Effector memory CD8-positive, alpha-beta T cell (primary cell): ENCODE data around the gene SNAP91.
A peak's percentile ranks its signal among the peaks of the same experiment; 100 is the strongest.
"Not testable (repeated sequence)": the region's sequence is repeated elsewhere in the genome, so short reads cannot be mapped to it uniquely, and the experiment has no call there.

Source experiments
- ATAC-seq: fragments of 150-1000 bp; cut with Tn5 transposase; replicated peaks from 2 replicates; pipeline ENCODE4 v1.10.0; 2021; ENCODE audit warnings: mild to moderate bottlenecking, moderate library complexity
- DNase-seq, 3 experiments: peaks; one replicate each; pipeline ENCODE4 v3.0.0; 2021
- H3K27ac Mint-ChIP-seq, 2 donors: one replicate each; pipeline ENCODE4 v1.8.0; 2022; ENCODE audit warnings: mild to moderate bottlenecking in 2 of 2, mixed read lengths in 2 of 2, moderate library complexity in 2 of 2
- H3K27me3 Mint-ChIP-seq, 2 donors: one replicate each; pipeline ENCODE4 v1.8.0; 2022; ENCODE audit warnings: mixed read lengths in 2 of 2
- H3K36me3 Mint-ChIP-seq: one replicate; pipeline ENCODE4 v1.8.0; 2022; ENCODE audit warnings: mild to moderate bottlenecking, moderate library complexity, mixed read lengths; ENCODE audit not compliant: insufficient read depth
- H3K4me1 Mint-ChIP-seq, 2 donors: one replicate each; pipeline ENCODE4 v1.8.0; 2022; ENCODE audit warnings: low read depth in 2 of 2, mixed read lengths in 2 of 2
- H3K4me3 Mint-ChIP-seq, 2 donors: one replicate each; pipeline ENCODE4 v1.8.0; 2022; ENCODE audit warnings: mild to moderate bottlenecking in 2 of 2, mixed read lengths in 2 of 2, moderate library complexity in 2 of 2
- H3K9me3 Mint-ChIP-seq, 2 donors: one replicate each; pipeline ENCODE4 v1.8.0; 2022; ENCODE audit warnings: mixed read lengths in 2 of 2

SNAP91 gene

DNA sequence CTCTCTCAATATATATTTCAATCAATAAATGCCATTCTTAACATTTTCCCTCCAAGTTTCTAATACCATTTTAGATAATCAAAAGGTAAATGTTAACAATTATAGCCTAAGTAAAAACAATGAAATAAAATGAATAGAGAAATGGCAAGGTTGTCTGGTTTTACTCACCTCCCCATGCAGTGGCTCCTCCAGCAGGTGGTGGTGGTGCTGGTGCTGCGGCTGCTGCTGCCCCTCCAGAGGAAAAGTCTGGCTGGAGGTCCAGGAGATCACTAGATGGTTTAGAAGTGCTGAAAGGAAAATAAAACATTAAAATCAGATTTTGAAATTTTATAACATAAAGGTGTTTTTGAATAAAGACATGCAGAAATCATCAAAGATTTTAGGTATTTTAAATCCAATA, 103.4 kb downstream of the SNAP91 start:
- no peak for ATAC-seq
- H3K4me3 Mint-ChIP-seq, result no peak overlapping the region
- no peaks in the 10 kb centered on the region for H3K9me3 Mint-ChIP-seq
- DNase-seq, result no peak
- H3K27me3 Mint-ChIP-seq, result no peaks in the 10 kb centered on the region
- no peaks in the 10 kb centered on the region for H3K36me3 Mint-ChIP-seq
- no peak overlapping the region for H3K27ac Mint-ChIP-seq
- H3K4me1 Mint-ChIP-seq, result no peaks in the 10 kb centered on the region

DNA sequence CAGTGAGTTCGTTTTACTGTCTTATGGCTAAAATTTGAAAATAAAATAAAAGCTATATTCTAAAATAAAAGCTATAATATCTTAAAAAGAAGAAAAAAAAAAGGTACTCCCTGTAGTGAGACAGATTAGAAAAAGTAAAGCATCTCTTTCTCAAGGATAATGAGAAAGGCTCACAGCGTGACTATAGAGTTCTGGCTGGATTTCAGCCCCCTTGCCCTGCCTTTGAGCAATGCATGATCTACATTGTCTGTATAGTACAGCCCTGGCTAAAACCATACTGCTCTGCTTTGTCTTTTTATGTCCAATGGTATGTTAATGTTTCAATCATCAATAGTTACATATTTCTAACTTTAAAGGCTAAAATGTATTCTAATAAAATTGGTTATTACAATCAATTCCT, 105.3 kb downstream of the SNAP91 start:
- ATAC-seq (no peak), DNase-seq (no peak)
- Mint-ChIP-seq H3K27ac (no peak overlapping the region), H3K4me3 (no peak overlapping the region), H3K36me3 (no peaks in the 10 kb centered on the region), H3K4me1 (no peaks in the 10 kb centered on the region), H3K27me3 (no peaks in the 10 kb centered on the region), H3K9me3 (no peaks in the 10 kb centered on the region)

DNA sequence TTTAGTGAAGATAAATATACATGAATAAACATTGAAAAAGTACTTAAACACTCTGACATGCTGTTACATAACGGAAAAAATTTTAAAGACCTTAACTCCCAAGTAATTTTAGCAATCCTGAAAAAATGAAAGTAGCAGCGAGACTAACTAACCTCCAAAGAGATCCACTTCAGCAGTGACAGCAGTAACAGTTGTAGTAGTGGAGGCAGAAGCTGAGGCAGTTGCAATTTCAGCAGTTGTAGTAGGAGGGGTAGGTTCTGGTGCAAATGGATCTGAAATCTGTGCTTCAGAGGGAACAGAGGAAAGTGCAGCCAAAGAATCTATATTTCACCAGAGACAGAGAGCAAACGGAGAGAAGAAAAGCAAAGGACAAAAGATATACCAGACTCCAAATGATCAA, 107.8 kb downstream of the SNAP91 start:
- no peaks in the 10 kb centered on the region for H3K27me3 Mint-ChIP-seq
- no peak for ATAC-seq
- H3K4me3 Mint-ChIP-seq, result no peak overlapping the region
- H3K9me3 Mint-ChIP-seq, result no peaks in the 10 kb centered on the region
- no peaks in the 10 kb centered on the region for H3K4me1 Mint-ChIP-seq
- no peaks in the 10 kb centered on the region for H3K36me3 Mint-ChIP-seq
- no peak for DNase-seq
- no peak overlapping the region for H3K27ac Mint-ChIP-seq

DNA sequence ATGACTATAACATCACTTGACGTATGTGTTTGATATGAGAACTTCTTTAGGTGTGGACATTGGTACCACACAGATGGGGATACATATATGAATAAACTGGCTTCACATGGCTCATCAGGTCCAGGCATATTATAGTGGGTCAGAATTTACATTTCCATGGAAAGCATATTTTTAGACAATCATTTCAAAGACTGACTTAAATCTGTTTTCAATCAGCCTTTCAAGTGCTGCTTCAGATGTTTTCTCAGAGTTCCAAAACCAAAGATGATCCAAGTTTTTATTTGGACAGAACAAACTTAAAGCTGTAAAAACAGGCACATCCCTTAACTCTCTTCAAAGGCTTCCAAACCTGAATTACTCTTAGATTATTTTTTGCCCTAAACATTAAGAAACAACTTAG, 108.4 kb downstream of the SNAP91 start:
- Mint-ChIP-seq H3K9me3 (no peaks in the 10 kb centered on the region), H3K36me3 (no peaks in the 10 kb centered on the region), H3K4me3 (no peak overlapping the region), H3K27me3 (no peaks in the 10 kb centered on the region), H3K4me1 (no peaks in the 10 kb centered on the region), H3K27ac (no peak overlapping the region)
- no peak for ATAC-seq
- DNase-seq, result no peak

DNA sequence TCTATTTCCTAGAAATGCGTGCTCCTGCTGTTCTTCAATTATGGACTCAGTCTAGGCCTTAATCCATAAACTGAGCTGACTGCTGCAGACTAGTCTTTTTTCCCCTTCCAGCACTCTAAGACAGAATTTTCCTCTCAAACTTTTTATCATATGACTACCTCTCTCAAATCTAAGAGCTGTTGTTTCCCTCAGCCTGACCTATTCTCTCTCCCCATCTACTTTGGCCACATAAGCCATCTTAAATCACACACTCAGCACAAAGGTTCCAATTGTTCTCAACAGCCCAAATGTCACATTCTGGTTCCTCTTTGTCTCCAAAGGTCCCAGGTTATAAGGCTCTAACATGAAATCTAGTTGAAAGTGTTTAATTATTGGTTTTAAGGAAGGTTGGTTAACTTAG, 111.4 kb downstream of the SNAP91 start:
- Mint-ChIP-seq H3K36me3 (peaks cover 2% of the 10 kb centered on the region), H3K9me3 (no peaks in the 10 kb centered on the region), H3K27me3 (no peaks in the 10 kb centered on the region), H3K27ac (no peak overlapping the region), H3K4me1 (peaks cover 4 to 5% of the 10 kb centered on the region in 2 donors), H3K4me3 (no peak overlapping the region)
- ATAC-seq (no peak), DNase-seq (no peak)

DNA sequence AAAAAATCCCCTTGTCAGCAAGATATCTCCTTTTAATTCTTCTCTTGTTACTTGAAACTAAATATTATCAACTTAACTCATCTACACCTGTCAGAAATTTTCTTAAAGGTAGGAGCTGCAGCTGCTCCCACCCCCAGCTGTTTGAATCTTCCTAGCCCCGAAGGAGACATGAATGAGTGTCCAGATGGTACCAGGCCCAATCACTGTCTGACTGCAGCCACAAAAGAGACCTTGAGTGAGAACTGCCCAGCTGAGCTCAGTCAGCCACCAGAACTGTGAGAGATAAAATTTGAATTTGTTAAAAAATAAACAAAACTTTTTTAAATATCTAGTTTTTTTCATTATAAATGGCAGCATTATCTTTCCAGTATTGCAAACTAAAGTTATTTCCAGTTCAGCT, 111.8 kb downstream of the SNAP91 start:
- DNase-seq (no peak), ATAC-seq (no peak)
- H3K4me1 Mint-ChIP-seq, result peaks cover 4 to 5% of the 10 kb centered on the region in 2 donors
- H3K36me3 Mint-ChIP-seq, result peaks cover 2% of the 10 kb centered on the region
- no peak overlapping the region for H3K4me3 Mint-ChIP-seq
- no peak overlapping the region for H3K27ac Mint-ChIP-seq
- no peaks in the 10 kb centered on the region for H3K27me3 Mint-ChIP-seq
- no peaks in the 10 kb centered on the region for H3K9me3 Mint-ChIP-seq

DNA sequence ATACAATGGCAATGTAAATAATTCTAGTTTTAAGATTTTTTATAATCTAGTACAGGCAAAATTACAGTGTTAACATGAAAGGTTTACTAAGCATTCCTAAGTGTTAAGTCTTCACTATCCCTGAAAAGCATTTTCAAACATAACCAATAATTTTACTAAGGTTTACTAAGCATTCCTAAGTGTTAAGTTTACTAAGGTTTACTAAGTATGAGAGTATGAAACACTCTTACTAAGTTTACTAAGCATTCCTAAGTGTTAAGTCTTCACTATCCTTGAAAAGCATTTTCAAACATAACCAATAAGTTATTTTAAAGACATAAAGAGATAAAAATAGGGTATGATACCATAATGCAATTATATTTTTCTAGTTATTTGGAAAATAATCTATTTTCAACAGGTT, 114.0 kb downstream of the SNAP91 start:
- Mint-ChIP-seq H3K36me3 (peaks cover 2% of the 10 kb centered on the region), H3K4me3 (no peak overlapping the region), H3K27me3 (no peaks in the 10 kb centered on the region), H3K27ac (no peak overlapping the region), H3K9me3 (no peaks in the 10 kb centered on the region), H3K4me1 (peaks cover 4 to 5% of the 10 kb centered on the region in 2 donors)
- DNase-seq, result no peak
- ATAC-seq, result no peak

DNA sequence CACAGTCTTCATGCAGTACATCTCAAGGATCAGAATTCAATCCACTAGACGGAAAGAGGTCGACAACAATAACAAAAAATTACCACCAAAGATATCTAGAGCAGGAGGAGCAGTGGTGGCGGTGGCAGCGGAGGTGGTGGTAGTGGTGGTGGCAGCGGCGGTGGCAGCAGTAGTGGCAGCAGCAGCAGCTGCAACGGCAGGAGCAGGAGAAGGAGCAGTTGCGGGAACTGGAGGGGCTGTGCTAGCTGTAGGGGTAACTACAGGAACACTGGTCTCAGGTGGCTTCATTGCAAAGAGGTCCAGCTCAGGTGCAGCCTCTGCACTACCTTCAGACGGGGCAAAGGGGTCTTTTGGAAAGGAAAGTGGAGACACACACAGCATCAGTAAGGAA, 115.5 kb downstream of the SNAP91 start:
- H3K27ac Mint-ChIP-seq, result no peak overlapping the region
- DNase-seq, result no peak

DNA sequence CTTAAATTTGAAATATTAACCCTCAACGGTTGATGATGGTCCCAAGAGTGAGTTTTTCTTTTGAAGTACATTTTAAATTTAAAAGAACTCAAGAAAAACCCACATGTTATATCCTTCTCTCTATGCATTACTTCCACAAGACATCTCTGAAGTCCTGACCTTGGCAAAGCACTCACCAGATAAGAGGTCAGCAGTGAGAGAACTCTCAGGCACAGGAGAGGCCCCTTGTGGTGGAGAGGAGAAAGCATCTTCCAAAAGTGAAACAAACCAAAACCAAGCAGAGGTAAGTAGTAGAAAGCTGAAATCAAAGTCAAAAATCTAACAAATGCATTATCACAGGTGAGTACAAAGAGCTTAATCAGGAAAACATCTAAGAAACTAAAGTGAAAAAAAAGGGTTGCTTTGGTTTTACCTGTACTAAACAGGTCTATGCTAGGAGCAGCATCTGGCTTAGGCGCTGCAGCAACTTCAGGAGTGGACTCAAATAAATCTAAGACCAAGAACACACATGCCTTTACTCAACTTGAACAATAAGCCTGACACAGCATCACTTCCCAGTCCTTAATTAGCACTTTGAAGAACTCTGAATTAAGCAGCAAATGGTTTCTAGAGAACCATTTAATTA, 116.0 kb downstream of the SNAP91 start:
- peaks cover 4 to 5% of the 10 kb centered on the region in 2 donors for H3K4me1 Mint-ChIP-seq

More for the DNA sequence above, 115.5 kb downstream of the SNAP91 start:
- Mint-ChIP-seq H3K36me3 (peaks cover 2% of the 10 kb centered on the region), H3K27me3 (no peaks in the 10 kb centered on the region), H3K9me3 (no peaks in the 10 kb centered on the region), H3K4me3 (peak overlapping the region in 1 of 2 donors; percentile 9), H3K4me1 (peaks cover 4 to 5% of the 10 kb centered on the region in 2 donors)
- ATAC-seq, result no peak

DNA sequence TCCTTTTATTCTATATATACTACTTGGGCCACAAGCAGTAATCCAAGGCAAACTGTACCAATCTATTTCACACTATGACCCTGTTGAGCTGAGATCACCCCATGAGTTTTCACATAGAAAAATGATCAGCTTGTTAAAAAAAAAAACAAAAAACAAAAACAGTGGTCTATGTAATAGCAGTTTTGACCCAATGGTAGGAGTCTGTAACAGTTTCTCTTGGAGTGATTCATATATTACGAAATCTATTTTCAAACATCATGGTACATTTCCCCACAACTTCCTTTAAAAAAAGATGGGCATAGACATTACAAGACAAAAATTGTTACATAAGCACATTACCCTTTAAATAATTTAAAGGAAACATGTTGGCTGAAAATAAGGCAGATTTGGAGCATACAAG, 118.5 kb downstream of the SNAP91 start:
- peaks cover 2% of the 10 kb centered on the region for H3K36me3 Mint-ChIP-seq
- no peak overlapping the region for H3K27ac Mint-ChIP-seq
- H3K9me3 Mint-ChIP-seq, result no peaks in the 10 kb centered on the region
- ATAC-seq (no peak), DNase-seq (no peak)
- peaks cover 4 to 5% of the 10 kb centered on the region in 2 donors for H3K4me1 Mint-ChIP-seq
- H3K27me3 Mint-ChIP-seq, result no peaks in the 10 kb centered on the region
- no peak overlapping the region for H3K4me3 Mint-ChIP-seq

More for the DNA sequence above, 116.0 kb downstream of the SNAP91 start:
- ATAC-seq, result peak; percentile 61
- no peak overlapping the region for H3K27ac Mint-ChIP-seq
- peaks cover 2% of the 10 kb centered on the region for H3K36me3 Mint-ChIP-seq
- no peak for DNase-seq
- peak overlapping the region in 1 of 2 donors; percentile 9 for H3K4me3 Mint-ChIP-seq
- H3K9me3 Mint-ChIP-seq, result no peaks in the 10 kb centered on the region
- no peaks in the 10 kb centered on the region for H3K27me3 Mint-ChIP-seq

DNA sequence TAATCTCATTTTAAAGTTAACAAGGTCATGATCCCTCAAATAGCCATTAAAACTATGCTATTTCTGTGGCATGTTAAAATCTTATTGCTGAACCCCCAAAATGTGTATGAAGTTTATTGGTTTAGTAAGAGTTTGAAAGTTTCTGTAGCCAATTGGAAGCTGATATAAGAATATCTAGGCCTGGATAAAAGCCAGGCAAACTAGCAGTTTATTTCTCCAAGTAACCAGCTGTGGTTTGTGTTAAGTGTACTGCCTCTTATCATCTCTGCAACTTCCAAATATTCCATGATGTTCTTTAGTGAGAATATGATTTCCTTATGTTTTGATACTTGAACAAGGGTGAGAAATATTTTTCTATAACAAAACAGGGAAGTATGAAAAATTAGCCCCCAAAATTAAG, 119.8 kb downstream of the SNAP91 start:
- Mint-ChIP-seq H3K36me3 (peaks cover 2% of the 10 kb centered on the region), H3K9me3 (no peaks in the 10 kb centered on the region)
- ATAC-seq, result no peak

DNA sequence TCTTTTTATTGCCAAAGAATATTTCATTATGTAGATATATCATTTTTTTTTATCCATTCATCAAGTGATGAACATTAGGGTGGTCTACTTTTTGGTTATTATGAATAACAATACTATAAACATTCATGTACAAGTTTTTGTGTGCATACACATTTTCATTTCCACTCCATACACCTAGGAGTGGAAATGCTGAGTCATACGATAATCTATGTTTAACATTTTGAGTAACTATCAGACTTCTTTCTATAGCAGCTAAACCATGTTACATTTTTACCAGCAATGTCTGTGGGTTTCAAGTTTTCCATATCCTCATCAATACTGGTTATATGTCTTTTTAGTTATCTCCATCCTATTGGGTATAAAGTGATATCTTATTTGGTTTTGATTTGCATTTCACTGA, 130.8 kb downstream of the SNAP91 start:
- DNase-seq, result no peak
- no peak overlapping the region for H3K4me3 Mint-ChIP-seq
- H3K36me3 Mint-ChIP-seq, result no peaks in the 10 kb centered on the region
- H3K9me3 Mint-ChIP-seq, result no peaks in the 10 kb centered on the region
- ATAC-seq, result no peak
- H3K27me3 Mint-ChIP-seq, result no peaks in the 10 kb centered on the region
- H3K27ac Mint-ChIP-seq, result no peak overlapping the region
- H3K4me1 Mint-ChIP-seq, result no peaks in the 10 kb centered on the region

More for the DNA sequence above, 119.8 kb downstream of the SNAP91 start:
- Mint-ChIP-seq H3K27me3 (no peaks in the 10 kb centered on the region), H3K4me1 (peaks cover 4 to 5% of the 10 kb centered on the region in 2 donors), H3K4me3 (no peak overlapping the region), H3K27ac (no peak overlapping the region)
- no peak for DNase-seq

DNA sequence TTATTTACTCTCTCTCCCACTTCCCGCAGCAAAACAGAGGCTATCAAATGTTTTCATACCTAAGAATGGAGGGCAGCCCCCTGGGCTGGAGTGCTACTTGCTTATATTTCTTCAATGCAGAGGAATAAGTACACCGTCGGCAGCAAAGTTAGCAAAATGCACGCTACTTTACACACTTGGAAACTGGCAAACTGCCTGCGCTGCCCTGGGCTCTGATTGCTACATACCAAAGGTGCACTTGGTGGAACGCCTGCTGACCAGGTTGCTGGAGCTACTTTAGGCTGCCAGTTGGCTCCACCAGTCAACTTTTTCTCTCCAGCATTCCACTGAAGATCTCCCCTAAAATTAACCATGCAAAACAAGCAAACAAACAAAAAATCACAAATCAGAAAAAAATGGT, 134.1 kb downstream of the SNAP91 start:
- H3K27ac Mint-ChIP-seq, result no peak overlapping the region
- peaks cover 0 to 4% of the 10 kb centered on the region in 2 donors for H3K9me3 Mint-ChIP-seq
- DNase-seq (no peak), ATAC-seq (no peak)
- peaks cover 0 to 9% of the 10 kb centered on the region in 2 donors for H3K27me3 Mint-ChIP-seq
- no peak overlapping the region for H3K4me3 Mint-ChIP-seq
- no peaks in the 10 kb centered on the region for H3K36me3 Mint-ChIP-seq
- H3K4me1 Mint-ChIP-seq, result no peaks in the 10 kb centered on the region

DNA sequence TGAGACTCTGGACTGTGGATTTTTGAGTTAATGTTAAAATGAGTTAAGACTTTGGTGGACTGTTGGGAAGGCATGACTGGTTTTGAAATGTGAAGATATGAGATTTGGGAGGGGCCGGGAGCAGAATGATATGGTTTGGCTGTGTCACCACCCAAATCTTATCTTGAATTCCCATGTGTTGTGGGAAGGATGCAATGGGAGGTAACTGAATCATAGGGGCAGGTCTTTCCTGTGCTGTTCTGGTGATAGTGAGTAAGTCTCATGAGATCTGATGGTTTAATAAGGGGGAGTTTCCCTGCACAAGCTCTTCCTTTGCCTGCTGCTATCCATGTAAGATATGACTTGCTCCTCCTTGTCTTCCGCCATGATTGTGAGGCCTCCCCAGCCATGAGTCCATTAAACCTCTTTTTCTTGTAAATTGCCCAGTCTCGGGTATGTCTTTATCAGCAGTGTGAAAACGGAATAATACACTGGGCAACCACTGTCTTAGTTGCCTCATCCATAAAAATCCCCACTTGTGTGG, 137.2 kb downstream of the SNAP91 start:
- DNase-seq, H3K4me1 Mint-ChIP-seq, H3K27ac Mint-ChIP-seq, H3K36me3 Mint-ChIP-seq, H3K9me3 Mint-ChIP-seq, ATAC-seq, H3K27me3 Mint-ChIP-seq, H3K4me3 Mint-ChIP-seq: not testable (repeated sequence)
